Keratinocyte (primary cell): Measurements from ENCODE around the gene CADM2. TPM values are rescaled to one million over a fixed set of nuclear protein-coding genes. Genes with fewer than 3 reads are reported as not detected.

Experiments used
- DNase-seq: peaks from one replicate; pipeline ENCODE4 v3.0.0-alpha.2; 2011; ENCODE audit warnings: low read depth, missing footprints, low spot score
- FAIRE-seq: peaks from 2 replicates; lab custom pipeline; 2011; peaks lifted over from hg19 to GRCh38; lab: Jason Lieb, UNC
- H2AFZ ChIP-seq: 2 replicates; pipeline ENCODE4 v1.6.0; 2012; ENCODE audit warnings: low read length, control low read depth, inconsistent platforms; ENCODE audit not compliant: control insufficient read depth
- H3K27ac ChIP-seq: 2 replicates; pipeline ENCODE4 v1.5.1; 2011; ENCODE audit warnings: low read length; ENCODE audit not compliant: control insufficient read depth, insufficient read depth
- H3K27me3 ChIP-seq: 3 replicates; pipeline ENCODE4 v1.6.0; 2011; ENCODE audit warnings: low read length; ENCODE audit not compliant: control insufficient read depth, insufficient read depth; ENCODE audit errors: extremely low read depth
- H3K36me3 ChIP-seq, 2 experiments: 2 replicates in 1 of 2; 3 replicates in 1 of 2; pipeline ENCODE4 v1.5.1; 2011; ENCODE audit warnings: low read length in 2 of 2, mild to moderate bottlenecking in 1 of 2; ENCODE audit not compliant: control insufficient read depth in 2 of 2, insufficient read depth in 2 of 2; ENCODE audit errors: extremely low read depth in 1 of 2
- H3K4me1 ChIP-seq: 3 replicates; pipeline ENCODE4 v1.5.1; 2011; ENCODE audit warnings: low read length; ENCODE audit not compliant: control insufficient read depth, insufficient read depth; ENCODE audit errors: extremely low read depth
- H3K4me2 ChIP-seq: 3 replicates; pipeline ENCODE4 v1.6.0; 2011; ENCODE audit warnings: low read depth, low read length; ENCODE audit not compliant: control insufficient read depth, insufficient read depth; ENCODE audit errors: extremely low read depth
- H3K4me3 ChIP-seq, 3 experiments: fragments of 200-600 bp in 1 of 3; sonication (generic) in 1 of 3; 2 replicates in 2 of 3; 3 replicates in 1 of 3; pipeline ENCODE4 v1.5.1; 2011 to 2016; ENCODE audit warnings: low read length in 3 of 3, mild to moderate bottlenecking in 3 of 3, control low read depth in 2 of 3, inconsistent platforms in 1 of 3, low read depth in 1 of 3, mixed read lengths in 1 of 3, mixed run types in 1 of 3, moderate library complexity in 1 of 3; ENCODE audit not compliant: control insufficient read depth in 2 of 3, insufficient read depth in 2 of 3; ENCODE audit errors: extremely low read depth in 1 of 3
- H3K79me2 ChIP-seq: 2 replicates; pipeline ENCODE4 v1.6.0; 2012; ENCODE audit warnings: low read length; ENCODE audit not compliant: control insufficient read depth, insufficient read depth
- H3K9ac ChIP-seq: 3 replicates; pipeline ENCODE4 v1.6.0; 2011; ENCODE audit warnings: low read length; ENCODE audit not compliant: control insufficient read depth, insufficient read depth; ENCODE audit errors: extremely low read depth
- H3K9me1 ChIP-seq: 3 replicates; pipeline ENCODE4 v1.6.0; 2011; ENCODE audit warnings: low read length; ENCODE audit not compliant: control insufficient read depth, insufficient read depth; ENCODE audit errors: extremely low read depth
- H3K9me3 ChIP-seq: 2 replicates; pipeline ENCODE4 v1.5.1; 2012; ENCODE audit warnings: low read depth, low read length; ENCODE audit not compliant: control insufficient read depth
- H4K20me1 ChIP-seq: 3 replicates; pipeline ENCODE4 v1.6.0; 2011; ENCODE audit warnings: low read length; ENCODE audit not compliant: control insufficient read depth, insufficient read depth; ENCODE audit errors: extremely low read depth
- EZH2 ChIP-seq: IDR thresholded peaks from one replicate; pipeline ENCODE4 v1.6.1; 2012; ENCODE audit warnings: inconsistent platforms, mild to moderate bottlenecking, low read length, moderate library complexity
- dilution Hi-C: fragments of 300-500 bp; cut with MboI; formaldehyde crosslinking; loops from one replicate; pipeline ENCODE4 v1.7.0; 2020; ENCODE audit warnings: low sequenced_read_pairs; ENCODE audit not compliant: extremely low pct_ligation_motif_present
- polyA plus RNA-seq, 5 experiments: library from polyadenylated mRNA; depleted of rRNA in 3 of 5; stranded (reverse) in 3 of 5; stranded (forward) in 1 of 5; unstranded in 1 of 5; fragments of >200 nt; gene quantifications; 1 replicate in 1 of 5; 2 replicates in 3 of 5; 3 replicates in 1 of 5; pipeline versions ENCODE4 v1.2.1 to v1.2.3, GENCODE V29; 2011 to 2012; ENCODE audit warnings: missing spikeins in 2 of 5, low read depth in 1 of 5, low replicate concordance in 1 of 5
- TF ChIP-seq, protein P1 (sequence below), 3 experiments: IDR thresholded peaks in 1 of 3; conservative IDR thresholded peaks in 1 of 3; optimal IDR thresholded peaks in 1 of 3; 2 replicates in 2 of 3; 3 replicates in 1 of 3; pipeline versions ENCODE3 to v1.5.1; 2011; ENCODE audit warnings: low read length in 3 of 3, mild to moderate bottlenecking in 3 of 3, moderate library complexity in 2 of 3, control low read depth in 1 of 3, inconsistent platforms in 1 of 3; ENCODE audit not compliant: insufficient read depth in 2 of 3; ENCODE audit errors: extremely low read depth in 1 of 3

The CADM2 gene
- polyA plus RNA-seq, 1 donor (not counting 4 experiments of a cell fraction or from before 2014, with no cell fraction given), result not detected

DNA sequence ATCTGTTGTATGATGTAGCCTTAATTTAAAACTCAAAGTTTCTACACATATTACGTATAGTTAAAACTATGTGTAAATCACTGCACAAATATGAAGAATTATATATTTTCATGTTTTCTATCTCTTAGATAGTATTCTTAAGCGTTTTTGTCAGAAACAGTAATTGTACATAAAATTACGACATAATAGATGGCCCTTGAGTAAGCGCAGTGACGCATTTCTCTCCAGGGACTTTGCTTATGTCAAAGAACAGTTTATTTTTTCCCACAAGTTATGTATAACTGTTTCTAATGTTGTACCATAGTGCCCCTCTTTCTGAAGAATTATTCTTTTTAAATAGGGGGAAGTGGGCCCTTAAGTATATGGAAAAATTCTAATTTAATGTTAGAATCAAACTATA is 1098.2 kb downstream of the CADM2 start:
- no peaks in the 10 kb centered on the region for H3K4me1 ChIP-seq
- H3K27me3 ChIP-seq, result no peaks in the 10 kb centered on the region
- no peak overlapping the region for H3K27ac ChIP-seq
- H2AFZ ChIP-seq, result no peak overlapping the region
- FAIRE-seq, result no peak
- no peaks in the 10 kb centered on the region for H3K9me1 ChIP-seq
- no peaks in the 10 kb centered on the region for H3K36me3 ChIP-seq
- H3K9me3 ChIP-seq, result no peaks in the 10 kb centered on the region
- DNase-seq, result no peak
- TF ChIP-seq, protein P1, sequence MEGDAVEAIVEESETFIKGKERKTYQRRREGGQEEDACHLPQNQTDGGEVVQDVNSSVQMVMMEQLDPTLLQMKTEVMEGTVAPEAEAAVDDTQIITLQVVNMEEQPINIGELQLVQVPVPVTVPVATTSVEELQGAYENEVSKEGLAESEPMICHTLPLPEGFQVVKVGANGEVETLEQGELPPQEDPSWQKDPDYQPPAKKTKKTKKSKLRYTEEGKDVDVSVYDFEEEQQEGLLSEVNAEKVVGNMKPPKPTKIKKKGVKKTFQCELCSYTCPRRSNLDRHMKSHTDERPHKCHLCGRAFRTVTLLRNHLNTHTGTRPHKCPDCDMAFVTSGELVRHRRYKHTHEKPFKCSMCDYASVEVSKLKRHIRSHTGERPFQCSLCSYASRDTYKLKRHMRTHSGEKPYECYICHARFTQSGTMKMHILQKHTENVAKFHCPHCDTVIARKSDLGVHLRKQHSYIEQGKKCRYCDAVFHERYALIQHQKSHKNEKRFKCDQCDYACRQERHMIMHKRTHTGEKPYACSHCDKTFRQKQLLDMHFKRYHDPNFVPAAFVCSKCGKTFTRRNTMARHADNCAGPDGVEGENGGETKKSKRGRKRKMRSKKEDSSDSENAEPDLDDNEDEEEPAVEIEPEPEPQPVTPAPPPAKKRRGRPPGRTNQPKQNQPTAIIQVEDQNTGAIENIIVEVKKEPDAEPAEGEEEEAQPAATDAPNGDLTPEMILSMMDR (optimal IDR thresholded peaks at IDR 0.05 in 1 of 3, IDR thresholded peaks at IDR 0.05 in 1 of 3, conservative IDR thresholded peaks at IDR 0.05 in 1 of 3; ENCODE audit: extremely low read depth in 1 of 3, insufficient read depth in 2 of 3, low read length in 3 of 3), result no peak
- no peak for TF ChIP-seq EZH2
- no peak overlapping the region for H3K9ac ChIP-seq
- H3K4me2 ChIP-seq, result no peak overlapping the region
- H3K79me2 ChIP-seq, result no peaks in the 10 kb centered on the region
- dilution Hi-C loops, result no loop called here
- H3K4me3 ChIP-seq, result no peak overlapping the region
- H4K20me1 ChIP-seq, result no peaks in the 10 kb centered on the region

DNA sequence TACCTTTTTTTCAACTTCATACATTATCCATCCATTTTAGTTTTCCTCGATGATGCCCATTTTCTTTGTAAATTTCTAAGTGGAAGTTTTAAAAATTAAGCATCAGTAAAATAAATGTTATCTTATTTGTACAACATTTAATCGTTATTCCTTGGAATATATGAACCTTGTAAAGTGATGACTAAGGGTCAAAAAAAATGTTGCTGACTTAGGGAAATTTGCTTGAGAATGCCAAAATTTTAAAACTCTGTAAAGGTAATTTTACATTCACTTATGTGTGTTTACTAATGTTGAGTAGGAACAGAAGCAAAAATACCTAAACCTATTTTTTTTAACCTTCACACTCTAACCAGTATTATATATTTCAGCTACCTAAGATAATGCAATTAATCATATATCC is 1115.0 kb downstream of the CADM2 start:
- no peaks in the 10 kb centered on the region for H3K4me1 ChIP-seq
- no peak overlapping the region for H3K4me2 ChIP-seq
- H4K20me1 ChIP-seq, result no peaks in the 10 kb centered on the region
- no peak overlapping the region for H3K4me3 ChIP-seq
- no peak overlapping the region for H3K9ac ChIP-seq
- TF ChIP-seq, protein P1 (optimal IDR thresholded peaks at IDR 0.05 in 1 of 3, IDR thresholded peaks at IDR 0.05 in 1 of 3, conservative IDR thresholded peaks at IDR 0.05 in 1 of 3; ENCODE audit: extremely low read depth in 1 of 3, insufficient read depth in 2 of 3, low read length in 3 of 3), result no peak
- TF ChIP-seq EZH2, result no peak
- no peaks in the 10 kb centered on the region for H3K27me3 ChIP-seq
- dilution Hi-C loops, result no loop called here
- H3K36me3 ChIP-seq, result no peaks in the 10 kb centered on the region
- no peak overlapping the region for H2AFZ ChIP-seq
- H3K27ac ChIP-seq, result no peak overlapping the region
- H3K9me3 ChIP-seq, result no peaks in the 10 kb centered on the region
- H3K9me1 ChIP-seq, result no peaks in the 10 kb centered on the region
- no peak for DNase-seq
- no peak for FAIRE-seq
- no peaks in the 10 kb centered on the region for H3K79me2 ChIP-seq
